GM18526 (cell line): Measurements from ENCODE around the gene MSANTD1.

Source experiments
- POLR2A ChIP-seq: IDR thresholded peaks from 3 replicates; pipeline ENCODE4 v1.6.1; 2011; ENCODE audit not compliant: insufficient read length; ENCODE audit errors: extremely low read depth

Gene MSANTD1

DNA sequence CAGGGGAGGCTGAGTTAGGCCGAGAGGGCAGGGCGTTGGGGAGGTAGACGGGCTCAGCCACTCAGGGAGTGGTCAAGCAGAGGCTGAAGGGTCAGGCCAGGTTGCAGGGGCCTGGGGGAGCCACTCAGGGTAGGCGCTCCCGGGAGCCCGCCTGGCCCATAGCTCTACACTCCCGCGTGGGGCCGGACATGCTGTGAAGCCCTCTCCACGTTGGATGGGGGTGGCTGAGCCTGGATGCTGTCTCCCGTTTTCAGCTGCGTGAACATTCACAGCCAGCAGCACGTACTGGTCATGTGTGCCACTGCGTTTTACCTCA, 14.0 kb upstream of the MSANTD1 start:
- TF ChIP-seq POLR2A = no peak

DNA sequence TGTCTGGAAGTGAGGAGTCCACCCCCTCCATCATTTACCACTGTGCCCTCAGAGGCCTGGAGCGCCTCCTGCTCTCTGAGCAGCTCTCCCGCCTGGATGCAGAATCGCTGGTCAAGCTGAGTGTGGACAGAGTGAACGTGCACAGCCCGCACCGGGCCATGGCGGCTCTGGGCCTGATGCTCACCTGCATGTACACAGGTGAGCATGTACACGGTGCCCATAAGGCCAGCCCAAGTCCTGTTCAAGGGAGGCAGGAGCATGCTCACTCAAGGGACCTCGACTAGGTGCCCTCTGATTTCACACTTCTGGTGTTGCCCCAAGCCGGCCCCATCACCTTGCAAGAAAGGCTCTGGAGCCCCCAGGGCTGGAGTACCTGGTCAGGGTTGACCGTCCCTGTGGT, 13.4 kb upstream of the MSANTD1 start:
- TF ChIP-seq POLR2A = no peak

DNA sequence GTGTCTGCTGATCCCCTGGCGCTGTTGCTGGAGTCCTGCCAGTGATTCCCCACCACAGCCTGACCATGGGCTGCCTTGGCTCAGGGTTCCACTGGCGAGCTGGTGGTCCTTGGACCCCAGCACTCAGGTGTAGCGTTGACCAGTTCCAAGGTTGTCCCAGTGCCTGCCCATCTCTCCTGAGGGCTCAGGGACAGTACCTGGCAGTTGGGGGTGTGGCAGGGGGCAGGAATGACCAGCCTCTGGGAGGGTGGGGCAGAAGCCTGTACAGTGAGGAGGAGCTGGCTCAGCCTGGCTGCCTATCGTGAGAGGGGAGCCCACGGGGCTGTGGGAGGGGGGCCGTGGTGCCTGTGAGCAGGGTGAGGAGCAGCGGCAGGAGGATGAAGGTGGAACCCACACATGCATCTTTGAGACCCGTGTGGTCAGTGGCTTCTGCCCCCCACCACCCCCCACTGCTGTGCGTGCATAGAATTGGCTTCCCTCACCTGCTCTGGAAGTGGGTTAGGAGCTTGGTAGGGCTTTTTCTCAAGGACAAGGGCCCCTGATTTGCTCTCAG, 12.6 kb upstream of the MSANTD1 start:
- no peak for TF ChIP-seq POLR2A

DNA sequence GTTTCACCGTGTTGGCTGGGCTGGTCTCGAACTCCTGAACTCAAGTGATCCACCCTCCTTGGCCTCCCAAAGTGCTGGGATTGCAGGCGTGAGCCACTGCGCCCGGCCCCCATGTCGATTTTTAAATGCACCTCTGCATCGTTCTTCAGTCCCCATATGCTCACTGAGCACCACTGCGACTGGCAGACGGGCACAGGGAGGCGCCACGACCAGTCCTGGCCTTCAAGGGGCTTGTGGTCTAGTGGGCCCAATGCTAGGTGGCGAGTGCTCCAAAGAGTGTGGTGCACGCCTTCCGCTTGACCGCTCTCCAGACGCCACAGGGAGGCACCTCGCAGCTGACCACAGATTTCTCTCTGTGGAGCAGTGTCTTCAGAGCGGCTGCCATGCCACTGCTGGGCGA, 11.7 kb upstream of the MSANTD1 start:
- no peak for TF ChIP-seq POLR2A

DNA sequence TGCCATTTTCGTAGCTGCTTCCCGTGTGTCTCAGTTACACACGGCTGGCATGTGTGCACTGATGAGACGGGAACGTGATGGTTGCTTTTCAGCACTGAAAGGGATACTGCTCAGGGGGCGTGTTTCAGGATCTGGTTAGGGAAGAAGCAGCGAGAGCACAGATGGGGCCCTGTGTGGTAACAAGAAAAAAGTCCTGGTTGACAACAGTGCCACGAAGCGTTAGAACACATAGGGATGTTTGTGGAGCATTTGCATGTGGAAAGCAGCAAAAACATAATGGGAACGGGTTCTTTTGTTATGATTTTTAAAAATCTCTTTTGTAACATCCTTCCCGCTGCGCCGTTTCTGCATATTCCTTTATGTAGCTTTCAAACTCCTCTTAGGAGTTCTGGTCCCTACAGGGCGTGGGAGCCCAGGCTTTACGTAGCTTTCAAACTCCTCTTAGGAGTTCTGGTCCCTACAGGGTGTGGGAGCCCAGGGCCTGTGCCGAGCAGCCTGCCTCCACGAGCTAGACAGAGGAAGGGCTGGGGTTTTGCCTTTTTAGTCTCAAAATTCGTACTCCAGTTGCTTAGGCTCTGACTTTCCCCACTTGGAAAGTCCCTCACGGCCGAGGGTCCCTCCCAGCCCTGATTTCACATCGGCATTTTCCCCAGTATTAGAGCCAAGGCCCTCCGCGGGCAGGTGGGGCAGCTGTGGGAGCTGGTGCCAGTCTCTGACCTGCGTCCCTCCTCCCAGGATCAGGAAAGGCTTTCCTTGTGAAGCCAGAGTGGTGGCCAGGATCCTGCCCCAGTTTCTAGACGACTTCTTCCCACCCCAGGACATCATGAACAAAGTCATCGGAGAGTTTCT, 11.0 kb upstream of the MSANTD1 start:
- TF ChIP-seq POLR2A = no peak

DNA sequence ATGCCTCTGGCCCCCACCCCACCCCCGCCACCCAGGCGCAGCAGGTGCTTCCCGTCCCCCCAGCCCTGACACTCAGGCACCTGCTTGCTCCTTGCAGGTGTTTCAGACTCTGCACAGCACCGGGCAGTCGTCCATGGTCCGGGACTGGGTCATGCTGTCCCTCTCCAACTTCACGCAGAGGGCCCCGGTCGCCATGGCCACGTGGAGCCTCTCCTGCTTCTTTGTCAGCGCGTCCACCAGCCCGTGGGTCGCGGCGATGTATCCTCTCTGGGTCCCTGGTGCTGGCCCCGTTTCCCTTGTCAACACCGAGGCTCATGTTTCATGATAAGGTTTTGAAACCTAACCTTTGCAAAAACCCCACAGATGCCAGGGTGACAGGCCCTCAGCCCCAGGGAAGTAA, 10.2 kb upstream of the MSANTD1 start:
- no peak for TF ChIP-seq POLR2A

DNA sequence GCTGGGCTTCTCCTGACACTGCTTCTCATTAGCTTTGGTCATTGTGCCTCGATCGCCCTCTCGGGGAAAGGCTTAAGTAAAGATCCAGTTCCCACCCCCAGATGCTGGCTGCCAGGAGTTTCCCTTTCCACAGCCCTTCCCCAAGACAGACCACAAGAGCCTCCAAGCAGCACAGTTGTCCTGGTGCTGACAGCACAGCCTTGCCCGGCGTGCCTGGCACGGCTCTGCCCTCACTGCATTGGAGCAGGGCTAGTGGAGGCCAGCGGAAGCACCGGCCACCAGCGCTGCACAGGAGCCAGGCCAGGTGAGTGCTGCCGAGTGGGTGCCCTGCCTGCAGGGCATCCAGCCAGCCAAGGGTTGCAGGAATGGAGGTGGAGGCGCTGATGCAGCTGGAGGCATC, 9.7 kb upstream of the MSANTD1 start:
- TF ChIP-seq POLR2A = no peak

DNA sequence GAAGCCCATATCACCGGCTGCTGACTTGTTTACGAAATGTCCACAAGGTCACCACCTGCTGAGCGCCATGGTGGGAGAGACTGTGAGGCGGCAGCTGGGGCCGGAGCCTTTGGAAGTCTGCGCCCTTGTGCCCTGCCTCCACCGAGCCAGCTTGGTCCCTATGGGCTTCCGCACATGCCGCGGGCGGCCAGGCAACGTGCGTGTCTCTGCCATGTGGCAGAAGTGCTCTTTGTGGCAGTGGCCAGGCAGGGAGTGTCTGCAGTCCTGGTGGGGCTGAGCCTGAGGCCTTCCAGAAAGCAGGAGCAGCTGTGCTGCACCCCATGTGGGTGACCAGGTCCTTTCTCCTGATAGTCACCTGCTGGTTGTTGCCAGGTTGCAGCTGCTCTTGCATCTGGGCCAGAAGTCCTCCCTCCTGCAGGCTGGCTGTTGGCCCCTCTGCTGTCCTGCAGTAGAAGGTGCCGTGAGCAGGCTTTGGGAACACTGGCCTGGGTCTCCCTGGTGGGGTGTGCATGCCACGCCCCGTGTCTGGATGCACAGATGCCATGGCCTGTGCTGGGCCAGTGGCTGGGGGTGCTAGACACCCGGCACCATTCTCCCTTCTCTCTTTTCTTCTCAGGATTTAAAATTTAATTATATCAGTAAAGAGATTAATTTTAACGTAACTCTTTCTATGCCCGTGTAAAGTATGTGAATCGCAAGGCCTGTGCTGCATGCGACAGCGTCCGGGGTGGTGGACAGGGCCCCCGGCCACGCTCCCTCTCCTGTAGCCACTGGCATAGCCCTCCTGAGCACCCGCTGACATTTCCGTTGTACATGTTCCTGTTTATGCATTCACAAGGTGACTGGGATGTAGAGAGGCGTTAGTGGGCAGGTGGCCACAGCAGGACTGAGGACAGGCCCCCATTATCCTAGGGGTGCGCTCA, 8.7 kb upstream of the MSANTD1 start:
- TF ChIP-seq POLR2A = no peak

DNA sequence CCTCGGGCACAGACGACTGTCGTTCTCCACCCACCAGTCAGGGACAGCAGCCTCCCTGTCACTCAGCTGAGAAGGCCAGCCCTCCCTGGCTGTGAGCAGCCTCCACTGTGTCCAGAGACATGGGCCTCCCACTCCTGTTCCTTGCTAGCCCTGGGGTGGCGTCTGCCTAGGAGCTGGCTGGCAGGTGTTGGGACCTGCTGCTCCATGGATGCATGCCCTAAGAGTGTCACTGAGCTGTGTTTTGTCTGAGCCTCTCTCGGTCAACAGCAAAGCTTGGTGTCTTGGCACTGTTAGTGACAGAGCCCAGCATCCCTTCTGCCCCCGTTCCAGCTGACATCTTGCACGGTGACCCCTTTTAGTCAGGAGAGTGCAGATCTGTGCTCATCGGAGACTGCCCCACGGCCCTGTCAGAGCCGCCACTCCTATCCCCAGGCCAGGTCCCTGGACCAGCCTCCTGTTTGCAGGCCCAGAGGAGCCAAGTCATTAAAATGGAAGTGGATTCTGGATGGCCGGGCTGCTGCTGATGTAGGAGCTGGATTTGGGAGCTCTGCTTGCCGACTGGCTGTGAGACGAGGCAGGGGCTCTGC, 7.9 kb upstream of the MSANTD1 start:
- TF ChIP-seq POLR2A = no peak

DNA sequence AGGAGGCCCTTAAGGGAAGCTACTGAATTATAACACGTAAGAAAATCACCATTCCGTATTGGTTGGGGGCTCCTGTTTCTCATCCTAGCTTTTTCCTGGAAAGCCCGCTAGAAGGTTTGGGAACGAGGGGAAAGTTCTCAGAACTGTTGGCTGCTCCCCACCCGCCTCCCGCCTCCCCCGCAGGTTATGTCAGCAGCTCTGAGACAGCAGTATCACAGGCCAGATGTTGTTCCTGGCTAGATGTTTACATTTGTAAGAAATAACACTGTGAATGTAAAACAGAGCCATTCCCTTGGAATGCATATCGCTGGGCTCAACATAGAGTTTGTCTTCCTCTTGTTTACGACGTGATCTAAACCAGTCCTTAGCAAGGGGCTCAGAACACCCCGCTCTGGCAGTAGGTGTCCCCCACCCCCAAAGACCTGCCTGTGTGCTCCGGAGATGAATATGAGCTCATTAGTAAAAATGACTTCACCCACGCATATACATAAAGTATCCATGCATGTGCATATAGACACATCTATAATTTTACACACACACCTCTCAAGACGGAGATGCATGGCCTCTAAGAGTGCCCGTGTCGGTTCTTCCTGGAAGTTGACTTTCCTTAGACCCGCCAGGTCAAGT, 6.9 kb upstream of the MSANTD1 start:
- TF ChIP-seq POLR2A = no peak

DNA sequence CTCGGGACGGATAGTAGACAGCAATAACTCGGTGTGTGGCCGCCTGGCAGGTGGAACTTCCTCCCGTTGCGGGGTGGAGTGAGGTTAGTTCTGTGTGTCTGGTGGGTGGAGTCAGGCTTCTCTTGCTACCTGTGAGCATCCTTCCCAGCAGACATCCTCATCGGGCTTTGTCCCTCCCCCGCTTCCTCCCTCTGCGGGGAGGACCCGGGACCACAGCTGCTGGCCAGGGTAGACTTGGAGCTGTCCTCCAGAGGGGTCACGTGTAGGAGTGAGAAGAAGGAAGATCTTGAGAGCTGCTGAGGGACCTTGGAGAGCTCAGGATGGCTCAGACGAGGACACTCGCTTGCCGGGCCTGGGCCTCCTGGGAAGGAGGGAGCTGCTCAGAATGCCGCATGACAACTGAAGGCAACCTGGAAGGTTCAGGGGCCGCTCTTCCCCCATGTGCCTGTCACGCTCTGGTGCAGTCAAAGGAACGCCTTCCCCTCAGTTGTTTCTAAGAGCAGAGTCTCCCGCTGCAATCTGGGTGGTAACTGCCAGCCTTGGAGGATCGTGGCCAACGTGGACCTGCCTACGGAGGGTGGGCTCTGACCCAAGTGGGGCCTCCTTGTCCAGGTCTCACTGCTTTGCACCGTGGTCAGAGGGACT, 5.7 kb upstream of the MSANTD1 start:
- no peak for TF ChIP-seq POLR2A

DNA sequence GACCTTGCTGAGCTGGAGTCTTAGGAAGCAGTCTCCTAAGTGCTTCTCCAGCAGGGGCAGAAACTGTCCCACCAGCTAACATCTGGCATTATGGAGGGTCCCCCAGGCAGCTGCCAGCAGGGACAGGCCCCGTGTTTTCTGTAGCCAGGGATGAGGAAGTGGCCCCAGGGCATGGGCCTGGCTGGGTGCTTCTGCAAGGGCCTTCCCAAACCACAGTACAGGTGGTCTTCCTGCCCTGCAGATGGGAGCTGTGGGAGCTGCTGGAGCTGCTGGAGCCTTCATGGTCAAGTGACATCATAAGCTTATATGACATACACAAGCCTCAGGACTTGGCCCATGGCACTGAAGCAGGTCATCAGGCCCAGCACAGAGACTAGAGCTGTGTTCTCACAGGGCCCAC, 5.0 kb upstream of the MSANTD1 start:
- no peak for TF ChIP-seq POLR2A

DNA sequence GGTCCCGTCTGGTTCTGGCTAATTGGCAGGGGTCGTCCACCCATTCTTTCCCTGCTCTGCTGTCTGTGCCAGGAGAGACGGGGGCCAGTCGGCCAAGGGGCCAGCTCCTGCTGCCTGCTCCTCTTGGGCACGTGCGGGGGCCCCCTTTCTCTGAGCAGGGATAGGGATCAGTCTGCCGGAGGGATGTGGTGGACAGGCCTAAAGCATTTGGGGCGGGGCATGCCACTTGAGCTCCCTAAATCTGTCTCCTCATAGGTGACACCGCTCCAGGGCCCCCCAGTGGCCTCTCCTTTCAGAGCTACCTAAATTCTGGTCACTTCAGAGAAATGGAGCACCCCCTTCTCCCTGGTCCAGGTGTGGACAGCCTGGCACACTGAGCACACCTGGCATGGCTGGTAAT, 4.2 kb upstream of the MSANTD1 start:
- no peak for TF ChIP-seq POLR2A

DNA sequence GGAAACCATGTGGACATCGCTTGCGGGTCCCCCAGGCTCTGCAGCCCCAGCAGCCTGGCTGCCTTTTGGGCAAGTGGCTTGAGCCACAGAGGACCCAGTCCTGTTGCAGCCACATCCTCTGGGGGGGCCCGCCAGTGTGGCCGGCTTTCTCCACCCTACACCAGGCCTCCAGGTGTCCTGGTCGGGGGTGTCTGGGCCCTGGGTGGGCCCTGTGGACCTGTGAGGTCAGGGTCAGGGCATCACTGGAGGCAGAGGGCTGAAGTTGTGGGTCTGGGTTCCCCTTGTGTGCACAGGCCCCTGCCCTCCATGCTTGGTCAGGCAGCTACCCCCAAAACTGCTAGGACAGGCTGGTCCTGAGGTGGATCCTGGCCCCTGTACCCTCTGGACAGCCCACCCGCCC, 3.3 kb upstream of the MSANTD1 start:
- no peak for TF ChIP-seq POLR2A
